Memory B cell (primary cell): ENCODE results near the gene EPHA3.

Experiments
- ATAC-seq: fragments of 150-1000 bp; cut with Tn5 transposase; 2 replicates; pipeline ENCODE4 v1.10.0; 2021; ENCODE audit warnings: low read depth, mild to moderate bottlenecking, moderate library complexity
- DNase-seq, 2 donors: peaks; one replicate each; pipeline ENCODE4 v3.0.0; 2022; ENCODE audit warnings: low spot score in 2 of 2
- H3K27ac Mint-ChIP-seq: one replicate; pipeline ENCODE4 v1.8.0; 2022; ENCODE audit warnings: mild to moderate bottlenecking, moderate library complexity, mixed read lengths
- H3K27me3 Mint-ChIP-seq: one replicate; pipeline ENCODE4 v1.8.0; 2022; ENCODE audit warnings: mixed read lengths
- H3K36me3 Mint-ChIP-seq: one replicate; pipeline ENCODE4 v1.8.0; 2022; ENCODE audit warnings: mild to moderate bottlenecking, mixed read lengths
- H3K4me1 Mint-ChIP-seq: one replicate; pipeline ENCODE4 v1.8.0; 2022; ENCODE audit warnings: mixed read lengths
- H3K4me3 Mint-ChIP-seq: one replicate; pipeline ENCODE4 v1.8.0; 2022; ENCODE audit warnings: mild to moderate bottlenecking, moderate library complexity, mixed read lengths
- H3K9me3 Mint-ChIP-seq: one replicate; pipeline ENCODE4 v1.8.0; 2022; ENCODE audit warnings: mixed read lengths

EPHA3 gene

DNA sequence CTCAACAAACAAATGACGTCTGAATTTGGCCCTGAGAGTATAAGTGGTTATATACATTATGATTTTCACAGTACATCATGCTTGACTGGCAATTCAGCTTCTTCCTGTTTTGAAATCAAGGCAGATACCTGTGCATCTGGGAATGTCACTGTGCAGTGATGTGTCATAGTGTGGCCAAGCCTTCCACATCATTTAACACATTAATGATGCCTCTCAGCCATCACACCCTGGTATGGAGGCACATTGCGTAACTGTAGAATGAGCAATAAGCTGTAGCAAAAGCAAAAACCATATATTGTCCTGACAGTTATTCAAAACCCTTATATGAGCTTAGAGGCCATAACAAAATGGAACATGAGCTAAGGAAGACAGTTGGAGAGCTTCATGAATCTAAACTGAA lies 246.0 kb downstream of the EPHA3 start:
- no peak for ATAC-seq
- no peaks in the 10 kb centered on the region for H3K36me3 Mint-ChIP-seq

DNA sequence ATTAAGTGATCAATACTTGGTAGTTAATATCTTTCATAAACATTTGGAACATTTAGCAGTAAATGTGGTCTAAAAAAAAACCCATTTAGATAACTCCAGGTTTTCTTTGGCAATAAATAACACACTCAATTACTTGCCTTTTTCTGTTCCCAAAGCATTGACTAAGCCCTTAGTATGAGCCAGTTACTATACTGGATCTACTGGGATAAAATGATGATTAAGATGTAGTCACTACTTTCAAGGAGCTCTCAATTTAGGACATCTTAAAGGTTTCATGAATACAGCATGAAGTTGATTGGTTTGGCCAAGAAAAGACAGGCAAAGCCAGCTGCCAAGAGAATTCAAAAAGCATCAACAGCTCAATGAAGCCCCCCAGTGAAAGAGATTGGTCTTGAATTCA lies 250.9 kb downstream of the EPHA3 start:
- H3K27ac Mint-ChIP-seq, result no peak overlapping the region
- no peak for ATAC-seq
- no peak for DNase-seq
- H3K36me3 Mint-ChIP-seq, result no peaks in the 10 kb centered on the region
- H3K9me3 Mint-ChIP-seq, result peaks cover 1% of the 10 kb centered on the region
- no peak overlapping the region for H3K4me3 Mint-ChIP-seq
- no peaks in the 10 kb centered on the region for H3K4me1 Mint-ChIP-seq
- H3K27me3 Mint-ChIP-seq, result no peaks in the 10 kb centered on the region

More for the DNA sequence above, 246.0 kb downstream of the EPHA3 start:
- Mint-ChIP-seq H3K9me3 (peaks cover 2% of the 10 kb centered on the region), H3K4me1 (no peaks in the 10 kb centered on the region), H3K4me3 (no peak overlapping the region), H3K27ac (no peak overlapping the region), H3K27me3 (no peaks in the 10 kb centered on the region)
- no peak for DNase-seq

DNA sequence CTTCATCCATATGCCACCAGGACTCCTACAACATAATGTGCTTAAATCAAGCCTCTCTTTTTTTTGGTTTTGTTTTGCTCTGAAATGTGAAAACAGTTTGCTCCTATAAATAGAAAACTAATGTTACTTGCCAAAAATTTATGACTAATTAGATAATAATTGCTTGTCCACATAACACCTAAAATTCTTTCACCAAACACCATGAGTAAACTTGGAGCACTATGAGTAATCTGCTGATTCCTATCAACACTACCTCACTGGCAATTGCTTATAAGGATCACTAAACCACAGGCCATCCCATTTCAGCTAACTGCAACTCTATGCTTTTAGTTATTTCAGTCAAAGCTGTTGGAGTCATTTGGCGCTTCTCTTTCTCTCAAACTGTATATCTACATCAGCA lies 252.7 kb downstream of the EPHA3 start:
- H3K9me3 Mint-ChIP-seq, result peaks cover 1% of the 10 kb centered on the region
- no peaks in the 10 kb centered on the region for H3K4me1 Mint-ChIP-seq
- no peak overlapping the region for H3K4me3 Mint-ChIP-seq
- H3K36me3 Mint-ChIP-seq, result no peaks in the 10 kb centered on the region
- no peak overlapping the region for H3K27ac Mint-ChIP-seq
- no peaks in the 10 kb centered on the region for H3K27me3 Mint-ChIP-seq
- ATAC-seq (no peak), DNase-seq (no peak)

DNA sequence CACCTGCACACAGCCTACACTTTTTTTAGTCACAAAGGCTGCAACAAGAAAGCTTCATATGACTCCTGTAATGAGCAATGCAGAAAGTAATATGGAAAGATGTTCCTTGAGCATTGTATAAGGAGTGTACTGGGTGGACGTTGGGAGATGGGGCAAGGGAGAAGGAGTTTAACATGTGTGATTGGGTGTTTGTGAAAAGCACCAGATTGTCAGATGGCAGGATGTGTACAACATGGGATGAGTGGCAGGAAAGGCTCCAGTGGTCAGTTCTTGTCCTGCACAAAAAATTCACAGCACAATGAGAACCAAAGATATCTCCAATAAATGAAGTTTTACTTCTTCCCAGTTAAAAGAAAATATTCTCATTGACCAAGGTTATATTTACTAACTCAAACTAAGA lies 255.1 kb downstream of the EPHA3 start:
- no peak overlapping the region for H3K27ac Mint-ChIP-seq
- no peak overlapping the region for H3K4me3 Mint-ChIP-seq
- DNase-seq, result no peak
- H3K4me1 Mint-ChIP-seq, result no peaks in the 10 kb centered on the region
- no peaks in the 10 kb centered on the region for H3K36me3 Mint-ChIP-seq
- peaks cover 2% of the 10 kb centered on the region for H3K9me3 Mint-ChIP-seq
- H3K27me3 Mint-ChIP-seq, result no peaks in the 10 kb centered on the region
- ATAC-seq, result no peak

DNA sequence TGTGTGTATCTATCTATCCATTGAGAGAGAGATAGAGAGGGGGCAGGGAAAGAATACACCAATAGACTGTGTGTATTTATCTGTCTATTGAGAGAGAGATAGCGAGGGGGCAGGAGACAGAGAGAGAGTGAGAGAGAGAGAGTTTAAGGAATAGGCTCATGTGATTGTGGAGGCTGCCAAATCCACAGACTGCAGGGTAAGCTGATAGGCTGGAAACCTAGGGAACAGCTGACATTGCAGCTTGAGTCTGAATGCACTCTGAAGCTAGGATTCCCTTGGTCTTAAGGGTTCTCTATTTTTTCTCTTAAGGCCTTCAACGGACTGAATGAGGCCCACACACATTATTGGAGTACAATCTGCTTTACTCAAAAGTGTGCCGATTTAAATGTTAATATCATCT lies 255.8 kb downstream of the EPHA3 start:
- Mint-ChIP-seq H3K27ac (no peak overlapping the region), H3K4me3 (no peak overlapping the region), H3K9me3 (peaks cover 2% of the 10 kb centered on the region)

DNA sequence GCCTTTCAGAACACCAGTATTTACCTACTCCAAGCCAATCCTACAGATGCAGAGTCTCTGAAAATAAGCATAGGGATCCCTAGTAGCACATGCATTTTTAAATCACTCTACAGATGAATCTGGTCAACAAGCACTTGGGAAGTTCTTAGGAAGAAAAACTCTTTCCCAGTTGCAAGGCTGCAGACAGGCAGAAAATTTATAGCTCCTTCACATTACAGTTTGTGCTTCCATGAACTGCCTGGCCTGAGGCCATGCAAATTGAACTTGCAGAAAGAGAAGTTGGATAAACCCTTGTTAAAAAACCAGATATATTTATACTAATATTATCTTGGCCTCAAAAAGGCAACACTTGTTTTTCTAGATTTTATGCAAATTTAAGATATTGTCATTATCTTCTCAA lies 256.9 kb downstream of the EPHA3 start:
- no peak for ATAC-seq
- DNase-seq, result no peak
- H3K27me3 Mint-ChIP-seq, result no peaks in the 10 kb centered on the region
- H3K9me3 Mint-ChIP-seq, result peaks cover 8% of the 10 kb centered on the region
- H3K4me1 Mint-ChIP-seq, result no peaks in the 10 kb centered on the region
- no peak overlapping the region for H3K27ac Mint-ChIP-seq
- no peak overlapping the region for H3K4me3 Mint-ChIP-seq
- no peaks in the 10 kb centered on the region for H3K36me3 Mint-ChIP-seq

More for the DNA sequence above, 255.8 kb downstream of the EPHA3 start:
- ATAC-seq (no peak), DNase-seq (no peak)
- Mint-ChIP-seq H3K27me3 (no peaks in the 10 kb centered on the region), H3K4me1 (no peaks in the 10 kb centered on the region), H3K36me3 (no peaks in the 10 kb centered on the region)

DNA sequence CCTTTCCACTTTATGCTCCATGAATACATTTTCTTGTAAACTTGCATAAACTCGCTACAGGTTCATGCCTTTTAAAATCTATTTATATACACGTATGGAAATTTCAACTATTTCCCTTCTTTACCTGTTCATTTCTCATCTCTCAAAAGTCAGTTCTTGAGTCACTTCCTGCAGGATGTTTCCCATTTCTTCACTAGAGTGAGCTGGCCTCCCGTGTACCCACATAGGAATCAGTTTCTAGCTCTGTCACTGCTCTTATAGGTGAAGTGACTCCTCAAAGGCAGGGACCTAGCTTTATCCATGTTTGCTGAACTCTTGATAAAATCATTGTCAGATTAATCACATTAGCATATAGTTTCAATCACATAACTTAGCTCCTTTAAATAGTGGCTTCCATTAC lies 259.7 kb downstream of the EPHA3 start:
- ATAC-seq (no peak), DNase-seq (no peak)
- Mint-ChIP-seq H3K9me3 (peaks cover 7% of the 10 kb centered on the region), H3K4me3 (no peak overlapping the region), H3K27me3 (no peaks in the 10 kb centered on the region), H3K4me1 (no peaks in the 10 kb centered on the region), H3K36me3 (no peaks in the 10 kb centered on the region), H3K27ac (no peak overlapping the region)

DNA sequence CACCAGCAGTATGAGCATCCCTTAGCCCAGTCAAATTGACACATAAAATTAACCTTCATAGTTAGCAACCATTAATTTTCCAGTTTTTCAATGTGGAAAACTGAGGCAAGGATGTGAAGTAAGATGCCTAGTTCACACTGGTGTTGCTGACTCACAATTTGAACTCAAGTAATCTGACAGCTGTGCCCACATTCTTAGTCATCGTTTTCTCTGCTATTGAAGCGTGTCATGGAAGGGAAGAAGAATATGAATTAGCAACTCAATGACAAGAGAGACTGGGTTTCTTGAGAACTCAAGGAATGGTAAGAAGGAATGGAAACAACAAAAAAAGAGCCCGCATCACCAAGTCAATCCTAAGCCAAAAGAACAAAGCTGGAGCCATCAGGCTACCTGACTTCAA lies 261.4 kb downstream of the EPHA3 start:
- no peaks in the 10 kb centered on the region for H3K36me3 Mint-ChIP-seq
- H3K4me1 Mint-ChIP-seq, result no peaks in the 10 kb centered on the region
- no peak overlapping the region for H3K27ac Mint-ChIP-seq
- ATAC-seq, result no peak
- peaks cover 7% of the 10 kb centered on the region for H3K9me3 Mint-ChIP-seq
- no peaks in the 10 kb centered on the region for H3K27me3 Mint-ChIP-seq
- no peak overlapping the region for H3K4me3 Mint-ChIP-seq
- no peak for DNase-seq

DNA sequence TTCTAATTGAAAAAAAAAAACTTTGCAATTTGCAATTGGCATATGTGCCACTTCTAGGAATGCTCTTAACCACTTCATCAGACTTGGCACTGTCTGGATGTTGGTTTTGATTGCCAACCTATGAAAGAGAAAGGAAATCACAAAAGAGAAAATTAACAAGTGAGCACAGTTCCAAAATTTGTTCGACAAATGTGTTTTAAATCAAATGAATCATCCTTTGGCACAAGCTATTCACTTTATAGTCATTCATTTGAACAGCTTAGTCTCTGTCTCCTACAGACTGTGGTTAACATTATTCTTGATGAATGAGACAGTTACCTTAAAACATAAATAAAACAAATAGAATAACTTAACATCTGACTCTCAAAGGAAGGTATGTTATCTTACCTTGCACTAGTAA lies 265.0 kb downstream of the EPHA3 start:
- H3K27ac Mint-ChIP-seq, result no peak overlapping the region
- no peaks in the 10 kb centered on the region for H3K4me1 Mint-ChIP-seq
- ATAC-seq, result no peak
- H3K9me3 Mint-ChIP-seq, result peaks cover 8% of the 10 kb centered on the region
- no peaks in the 10 kb centered on the region for H3K27me3 Mint-ChIP-seq
- no peaks in the 10 kb centered on the region for H3K36me3 Mint-ChIP-seq
- no peak overlapping the region for H3K4me3 Mint-ChIP-seq
- DNase-seq, result no peak

DNA sequence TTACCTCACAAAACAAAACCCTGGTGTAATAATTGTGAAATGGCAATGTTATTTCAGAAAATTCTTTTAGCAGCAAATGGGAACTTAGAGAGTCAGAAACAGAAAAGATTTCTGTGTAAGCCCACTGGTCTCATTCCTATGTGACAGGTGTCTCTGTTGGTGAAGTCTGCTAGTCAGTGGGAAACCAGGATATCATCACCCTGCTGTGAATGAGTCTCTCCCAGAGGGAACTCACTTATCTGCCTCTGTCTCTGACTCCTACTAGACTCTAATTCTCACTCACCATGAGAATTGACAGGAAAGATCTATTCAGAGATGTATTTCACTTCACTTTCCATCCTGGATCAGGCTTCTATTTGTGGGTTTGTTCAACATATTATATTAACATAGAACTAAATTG lies 266.0 kb downstream of the EPHA3 start:
- ATAC-seq (no peak), DNase-seq (no peak)
- H3K4me3 Mint-ChIP-seq, result no peak overlapping the region
- no peaks in the 10 kb centered on the region for H3K36me3 Mint-ChIP-seq
- peaks cover 8% of the 10 kb centered on the region for H3K9me3 Mint-ChIP-seq
- no peak overlapping the region for H3K27ac Mint-ChIP-seq
- no peaks in the 10 kb centered on the region for H3K4me1 Mint-ChIP-seq
- H3K27me3 Mint-ChIP-seq, result no peaks in the 10 kb centered on the region

DNA sequence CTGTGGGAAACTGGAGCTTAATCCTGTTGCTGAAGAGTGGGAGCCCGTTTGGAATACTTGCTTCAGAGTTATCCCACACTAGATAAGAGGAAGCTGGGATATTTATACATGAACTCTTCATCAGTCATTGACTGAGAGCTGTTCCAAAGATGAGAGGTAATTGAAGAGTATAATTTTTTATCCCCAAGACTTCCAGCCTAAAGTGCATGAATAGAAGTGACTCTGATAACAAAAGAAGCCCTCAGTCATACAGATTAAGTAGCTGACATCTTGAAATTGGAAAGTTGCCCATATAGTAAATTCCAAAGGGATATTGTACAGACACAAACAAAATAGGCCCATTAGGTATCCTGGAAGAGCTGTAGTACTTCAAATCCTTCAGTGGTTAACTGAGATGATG lies 268.0 kb downstream of the EPHA3 start:
- ATAC-seq (no peak), DNase-seq (no peak)
- no peaks in the 10 kb centered on the region for H3K36me3 Mint-ChIP-seq
- no peaks in the 10 kb centered on the region for H3K4me1 Mint-ChIP-seq
- peaks cover 3% of the 10 kb centered on the region for H3K9me3 Mint-ChIP-seq
- H3K27ac Mint-ChIP-seq, result no peak overlapping the region
- no peak overlapping the region for H3K4me3 Mint-ChIP-seq
- H3K27me3 Mint-ChIP-seq, result no peaks in the 10 kb centered on the region

DNA sequence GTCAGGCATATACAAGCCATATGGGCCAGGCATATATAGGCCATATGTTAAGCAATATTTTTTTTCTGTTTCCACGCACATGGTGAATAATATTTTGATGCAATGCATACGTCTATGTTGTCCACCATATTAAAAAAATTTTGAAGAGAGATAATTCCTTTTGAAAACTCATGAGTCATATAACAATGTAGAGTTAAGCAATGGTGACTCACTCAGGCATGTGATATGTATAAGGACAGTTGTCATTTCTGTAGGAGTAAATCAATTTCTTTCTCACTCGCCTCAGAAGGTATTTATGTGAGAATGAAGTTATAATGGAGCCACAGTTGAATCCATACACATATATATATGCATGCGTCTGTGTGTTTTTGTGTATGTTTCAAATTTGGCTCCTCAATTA lies 272.6 kb downstream of the EPHA3 start:
- Mint-ChIP-seq H3K4me1 (no peaks in the 10 kb centered on the region), H3K9me3 (peaks cover 3% of the 10 kb centered on the region), H3K36me3 (no peaks in the 10 kb centered on the region), H3K27me3 (no peaks in the 10 kb centered on the region), H3K27ac (no peak overlapping the region), H3K4me3 (no peak overlapping the region)
- ATAC-seq (no peak), DNase-seq (no peak)

DNA sequence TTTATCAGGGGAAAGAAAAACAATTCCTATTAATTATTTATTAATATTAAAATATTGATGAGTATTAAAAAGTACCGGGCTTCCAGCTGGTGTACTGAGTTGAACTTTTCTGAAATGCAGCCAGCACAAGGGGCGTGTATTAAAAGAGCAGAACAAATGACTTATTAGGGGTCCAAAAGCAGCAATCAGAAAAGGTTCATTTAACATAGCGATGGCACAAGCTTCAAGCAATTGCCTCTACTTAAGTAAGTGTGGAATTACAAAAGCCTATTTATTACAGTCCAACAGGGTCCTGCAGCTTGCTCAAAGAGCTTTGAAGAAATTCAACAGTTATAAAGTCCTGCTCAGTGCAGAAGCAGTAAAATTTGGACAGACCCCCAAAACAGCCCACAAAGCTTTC lies 285.6 kb downstream of the EPHA3 start:
- Mint-ChIP-seq H3K4me1 (no peaks in the 10 kb centered on the region), H3K4me3 (no peak overlapping the region), H3K9me3 (peaks cover 2% of the 10 kb centered on the region), H3K27me3 (no peaks in the 10 kb centered on the region), H3K27ac (no peak overlapping the region), H3K36me3 (no peaks in the 10 kb centered on the region)
- ATAC-seq, result no peak
- DNase-seq, result no peak

DNA sequence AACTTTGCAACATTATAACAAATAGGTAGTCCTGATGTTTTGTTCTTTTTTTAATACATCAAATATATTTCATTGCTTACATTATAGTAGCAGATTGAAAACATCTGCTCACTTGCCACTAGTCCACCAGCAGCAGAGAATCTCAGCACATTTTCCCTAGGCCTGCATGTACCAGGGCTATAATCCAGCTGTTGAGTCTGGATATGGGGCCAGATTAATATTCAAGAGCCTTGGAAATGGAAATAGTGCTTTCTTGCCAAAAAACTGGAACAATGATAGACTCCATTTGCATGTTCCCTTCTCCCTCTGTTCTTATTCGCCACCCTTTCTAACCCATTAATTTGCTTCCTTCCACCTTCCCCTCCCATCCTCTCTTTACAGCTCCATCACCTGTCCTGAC lies 288.0 kb downstream of the EPHA3 start:
- H3K9me3 Mint-ChIP-seq, result peaks cover 1% of the 10 kb centered on the region
- H3K4me3 Mint-ChIP-seq, result no peak overlapping the region
- H3K4me1 Mint-ChIP-seq, result no peaks in the 10 kb centered on the region
- no peaks in the 10 kb centered on the region for H3K27me3 Mint-ChIP-seq
- DNase-seq, result no peak
- no peak overlapping the region for H3K27ac Mint-ChIP-seq
- ATAC-seq, result no peak
- H3K36me3 Mint-ChIP-seq, result no peaks in the 10 kb centered on the region

DNA sequence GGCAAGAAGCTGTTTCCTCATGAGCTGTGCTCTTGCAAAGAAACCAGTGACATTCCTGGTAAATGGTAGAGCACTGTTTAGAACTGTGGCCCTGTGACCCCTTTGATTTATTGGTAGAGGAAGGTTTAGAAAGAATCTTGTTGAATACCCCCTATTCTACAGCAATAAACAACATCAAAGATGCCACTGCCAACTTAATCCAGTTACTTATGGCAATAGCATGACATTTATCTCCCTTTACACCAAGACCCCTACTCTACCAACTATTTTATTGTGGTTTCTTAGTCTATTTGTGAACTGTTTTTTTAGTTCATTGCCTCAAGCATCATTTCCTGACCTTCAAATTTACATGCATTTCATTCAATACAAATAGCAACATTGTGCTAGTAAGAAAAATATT lies 288.6 kb downstream of the EPHA3 start:
- Mint-ChIP-seq H3K9me3 (peaks cover 1% of the 10 kb centered on the region), H3K27ac (no peak overlapping the region), H3K4me3 (no peak overlapping the region), H3K27me3 (no peaks in the 10 kb centered on the region), H3K4me1 (no peaks in the 10 kb centered on the region), H3K36me3 (no peaks in the 10 kb centered on the region)
- ATAC-seq, result no peak
- no peak for DNase-seq

DNA sequence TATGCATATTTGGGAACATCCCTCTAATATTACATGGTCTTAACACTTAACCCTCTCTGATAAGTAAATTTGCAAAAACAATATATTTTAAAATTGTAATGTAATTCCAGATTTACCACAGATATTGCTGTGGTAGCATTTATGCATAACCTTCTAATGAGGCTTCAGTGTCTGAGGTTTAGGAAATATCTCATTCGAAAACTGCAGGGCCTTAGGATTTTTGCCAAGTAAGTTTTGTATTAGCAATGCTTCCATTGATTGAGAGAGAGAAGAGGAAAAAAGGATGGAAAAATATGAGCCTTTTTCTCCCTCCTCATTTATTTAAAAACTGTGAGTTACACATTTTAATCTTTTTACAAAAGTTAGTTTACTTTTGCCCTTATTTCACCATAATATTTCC lies 294.6 kb downstream of the EPHA3 start:
- ATAC-seq (no peak), DNase-seq (no peak)
- Mint-ChIP-seq H3K4me3 (no peak overlapping the region), H3K27ac (no peak overlapping the region), H3K9me3 (no peaks in the 10 kb centered on the region), H3K36me3 (no peaks in the 10 kb centered on the region), H3K4me1 (no peaks in the 10 kb centered on the region), H3K27me3 (no peaks in the 10 kb centered on the region)
